KOPT-K1 (cell line): Measurements from ENCODE around the gene PFN4.
"Not testable (repeated sequence)": the region's sequence is repeated elsewhere in the genome, so short reads cannot be mapped to it uniquely, and the experiment has no call there.

Experiments used
- H3K27ac ChIP-seq: fragments of 200-600 bp; sonication (generic); 2 replicates; pipeline ENCODE4 v1.5.1; 2016; ENCODE audit warnings: antibody characterized with exemption, mild to moderate bottlenecking, low read depth, low read length; ENCODE audit not compliant: poor library complexity, severe bottlenecking
- H3K36me3 ChIP-seq: fragments of 200-600 bp; sonication (generic); 2 replicates; pipeline ENCODE4 v1.5.1; 2017; ENCODE audit warnings: antibody characterized with exemption, mild to moderate bottlenecking, low read length, moderate library complexity; ENCODE audit not compliant: insufficient read depth
- H3K9me3 ChIP-seq: fragments of 200-600 bp; sonication (generic); 2 replicates; pipeline ENCODE4 v1.5.1; 2017; ENCODE audit warnings: antibody characterized with exemption, low read length, mild to moderate bottlenecking; ENCODE audit not compliant: insufficient read depth, poor library complexity, severe bottlenecking

The PFN4 gene

GRCh38 chr2:24101992-24102391 is 21.1 kb downstream of the PFN4 start:
- Histone ChIP-seq H3K36me3 (no peaks in the 10 kb centered on the region), H3K9me3 (peaks cover 6% of the 10 kb centered on the region), H3K27ac (no peak overlapping the region)

- H3K9me3 ChIP-seq, H3K36me3 ChIP-seq, H3K27ac ChIP-seq: not testable (repeated sequence)
These were observed 22.4 kb downstream of the PFN4 start for GRCh38 chr2:24100732-24101131.

- not testable (repeated sequence) for H3K27ac ChIP-seq, H3K9me3 ChIP-seq, H3K36me3 ChIP-seq
These were observed 27.9 kb downstream of the PFN4 start for GRCh38 chr2:24095171-24095677.

GRCh38 chr2:24093270-24093669 is 29.9 kb downstream of the PFN4 start:
- H3K27ac ChIP-seq, H3K36me3 ChIP-seq, H3K9me3 ChIP-seq: not testable (repeated sequence)

GRCh38 chr2:24088821-24089359 is 34.2 kb downstream of the PFN4 start:
- H3K36me3 ChIP-seq, result no peaks in the 10 kb centered on the region
- no peaks in the 10 kb centered on the region for H3K9me3 ChIP-seq
- H3K27ac ChIP-seq, result no peak overlapping the region

GRCh38 chr2:24087032-24087431 is 36.1 kb downstream of the PFN4 start:
- no peak overlapping the region for H3K27ac ChIP-seq
- no peaks in the 10 kb centered on the region for H3K36me3 ChIP-seq
- H3K9me3 ChIP-seq, result no peaks in the 10 kb centered on the region

GRCh38 chr2:24086241-24086640 is 36.9 kb downstream of the PFN4 start:
- Histone ChIP-seq H3K27ac (no peak overlapping the region), H3K9me3 (no peaks in the 10 kb centered on the region), H3K36me3 (no peaks in the 10 kb centered on the region)

- Histone ChIP-seq H3K36me3 (no peaks in the 10 kb centered on the region), H3K9me3 (no peaks in the 10 kb centered on the region), H3K27ac (peak overlapping the region; percentile 62)
These were observed 38.0 kb downstream of the PFN4 start for GRCh38 chr2:24085200-24085489.

GRCh38 chr2:24084386-24085199 is 38.5 kb downstream of the PFN4 start, which contains the start of gene TP53I3:
Gene TP53I3, minus strand, starts transcription at chr2:24084834. Its CDS starts 508 bp downstream, at chr2:24084326.
- H3K27ac ChIP-seq, result peak within 1 kb of the TSS; percentile 62
- H3K36me3 ChIP-seq, result no peaks in the 10 kb centered on the region
- no peaks in the 10 kb centered on the region for H3K9me3 ChIP-seq

GRCh38 chr2:24083567-24084385 is 39.4 kb downstream of the PFN4 start:
- no peaks in the 10 kb centered on the region for H3K9me3 ChIP-seq
- no peaks in the 10 kb centered on the region for H3K36me3 ChIP-seq
- peak overlapping the region; percentile 62 for H3K27ac ChIP-seq

GRCh38 chr2:24082787-24083566 is 40.2 kb downstream of the PFN4 start:
- Histone ChIP-seq H3K27ac (peak overlapping the region; percentile 62), H3K36me3 (no peaks in the 10 kb centered on the region), H3K9me3 (no peaks in the 10 kb centered on the region)

GRCh38 chr2:24080701-24081100 is 42.4 kb downstream of the PFN4 start:
- no peak overlapping the region for H3K27ac ChIP-seq
- H3K9me3 ChIP-seq, result no peaks in the 10 kb centered on the region
- H3K36me3 ChIP-seq, result no peaks in the 10 kb centered on the region

- no peaks in the 10 kb centered on the region for H3K9me3 ChIP-seq
- peaks cover 19% of the 10 kb centered on the region for H3K36me3 ChIP-seq
- no peak overlapping the region for H3K27ac ChIP-seq
These were observed 45.3 kb downstream of the PFN4 start for GRCh38 chr2:24077879-24078278.

GRCh38 chr2:24077535-24077877 is 45.6 kb downstream of the PFN4 start:
- H3K36me3 ChIP-seq, result peaks cover 23% of the 10 kb centered on the region
- peak overlapping the region; percentile 71 for H3K27ac ChIP-seq

More at GRCh38 chr2:24077535-24077877, 45.6 kb downstream of the PFN4 start:
- no peaks in the 10 kb centered on the region for H3K9me3 ChIP-seq
